Cardiac septum (tissue), 1 donor: Measurements from ENCODE around the gene MTG1. TPM values are rescaled to one million over a fixed set of nuclear protein-coding genes. Genes with fewer than 3 reads are reported as not detected.
"Not testable (repeated sequence)": the region's sequence is repeated elsewhere in the genome, so short reads cannot be mapped to it uniquely, and the experiment has no call there.

ENCODE experiments used
- DNase-seq: peaks from one replicate; pipeline ENCODE4 v3.0.0-alpha.2; 2020; ENCODE audit warnings: low spot score
- intact Hi-C: fragments of 100-400 bp; cut with DNase I; formaldehyde crosslinking; loops from one replicate; pipeline ENCODE4 v1.14.0; 2022
- total RNA-seq: library from RNA; stranded (reverse); fragmentation: NEBNext Ultra II Directional; extraction: Animal tissue kit (Norgen Biotek cat#: 25700); gene quantifications from one replicate; pipeline ENCODE4 v1.2.1, GENCODE V29; 2021
- donor health status: DM: no; HTN: no; CAD: no.

Gene MTG1
- total RNA-seq, 1 donor from 2014 or later = 21.6 TPM

DNA sequence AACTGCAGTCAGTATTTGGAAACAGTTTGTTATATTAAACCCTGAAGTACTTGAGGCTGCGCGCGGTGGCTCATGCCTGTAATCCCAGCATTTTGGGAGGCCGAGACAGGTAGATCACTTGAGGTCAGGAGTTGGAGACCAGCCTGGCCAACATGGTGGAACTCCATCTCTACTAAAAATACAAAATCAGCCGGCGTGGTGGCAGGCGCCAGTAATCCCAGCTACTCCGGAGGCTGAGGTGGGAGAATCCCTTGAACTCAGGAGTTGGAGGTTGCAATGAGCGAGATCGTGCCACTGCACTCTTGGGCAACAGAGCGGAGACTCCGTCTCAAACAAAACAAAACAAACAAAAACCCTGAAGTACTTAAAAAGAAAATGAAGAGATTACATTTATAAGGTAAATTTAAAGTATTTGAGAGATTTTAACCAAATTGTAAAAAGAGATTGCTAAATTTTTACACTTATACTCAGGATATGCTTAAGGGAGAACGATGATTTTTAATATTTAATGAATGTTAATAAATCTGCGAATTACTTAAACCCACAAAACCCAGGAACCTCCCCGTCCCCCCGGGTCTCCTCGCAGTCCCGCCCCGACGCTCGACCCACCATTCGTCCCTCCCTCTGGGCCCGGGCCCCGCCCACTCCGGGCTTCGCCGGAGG, 425 bp upstream of the MTG1 start:
- peak; percentile 20 for DNase-seq
- intact Hi-C loops = no loop called here

DNA sequence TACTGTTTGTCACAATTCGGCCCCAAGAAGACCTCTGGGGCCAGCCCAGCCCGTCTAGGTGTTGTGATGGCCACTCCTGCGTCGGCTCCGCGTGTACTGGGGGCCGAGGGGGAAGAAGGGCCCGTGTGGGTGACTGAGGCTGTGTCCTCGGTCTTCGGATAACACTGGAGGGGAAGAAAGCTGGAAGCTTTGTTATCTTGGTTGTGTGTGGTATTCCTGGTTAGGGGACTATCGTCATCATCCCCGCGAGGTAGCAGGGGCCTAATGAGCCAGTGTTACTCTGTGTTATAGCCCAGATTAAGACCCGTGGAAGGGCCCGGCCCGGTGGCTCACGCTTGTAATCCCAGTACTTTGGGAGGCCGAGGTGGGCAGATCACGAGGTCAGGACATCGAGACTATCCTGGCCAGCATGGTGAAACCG, 854 bp downstream of the MTG1 start:
- DNase-seq = peak; percentile 61
- intact Hi-C loops = no loop called here

DNA sequence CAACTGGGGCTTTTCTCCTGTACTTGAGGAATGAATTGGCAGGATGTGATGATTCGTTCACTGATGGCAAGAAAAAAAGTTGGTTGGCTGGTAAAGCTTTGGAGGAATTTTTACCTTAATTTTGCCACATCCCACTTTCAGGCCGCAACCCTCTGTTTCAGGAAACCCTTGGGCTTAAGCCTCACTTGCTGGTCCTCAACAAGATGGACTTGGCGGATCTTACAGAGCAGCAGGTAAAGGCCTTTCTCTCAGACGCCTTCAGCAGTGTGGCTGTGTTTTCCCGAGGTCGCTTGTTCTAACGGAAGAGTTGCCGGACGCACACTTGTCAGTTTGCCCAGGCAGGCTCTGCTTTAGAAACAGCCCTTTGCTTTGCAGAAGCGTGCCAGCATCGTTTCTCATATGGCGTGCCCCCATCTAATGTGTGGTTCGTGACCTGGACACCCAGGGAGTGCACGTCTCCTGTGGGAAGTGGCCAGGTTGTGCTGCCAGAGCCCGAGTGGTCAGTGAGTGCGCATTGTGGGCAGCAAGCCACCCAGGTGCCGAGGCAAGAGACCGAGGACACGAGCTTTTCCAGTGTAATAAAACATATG, 2.2 kb downstream of the MTG1 start:
- intact Hi-C loops = no loop called here
- peak; percentile 63 for DNase-seq

GRCh38 chr10:133397938-133398337, 4.0 kb downstream of the MTG1 start:
- intact Hi-C loops = no loop called here
- peak; percentile 19 for DNase-seq

GRCh38 chr10:133399123-133399601, 5.2 kb downstream of the MTG1 start:
- intact Hi-C loops = no loop called here
- DNase-seq = peak; percentile 35

- intact Hi-C loops = no loop called here
- peak; percentile 51 for DNase-seq
Measured at GRCh38 chr10:133400624-133401424, 6.9 kb downstream of the MTG1 start.

DNA sequence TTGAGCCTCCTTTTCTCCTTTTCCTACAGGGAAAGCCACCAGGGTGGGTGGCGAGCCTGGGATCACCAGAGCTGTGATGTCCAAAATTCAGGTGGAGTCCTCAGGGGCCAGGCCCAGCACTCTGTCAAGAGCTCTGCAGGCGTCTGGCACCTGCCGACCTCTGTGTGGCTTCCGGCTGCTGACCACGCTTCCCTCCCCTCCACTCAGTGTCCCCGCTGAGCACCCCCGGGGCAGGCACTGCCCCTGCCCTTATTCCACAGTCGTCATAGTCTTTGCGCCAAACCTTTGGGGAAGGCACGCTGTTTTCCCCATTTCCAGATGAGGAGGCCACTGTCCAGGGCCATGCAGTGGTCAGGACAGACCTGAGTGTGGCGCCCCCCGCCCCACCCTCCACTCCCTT, 7.5 kb downstream of the MTG1 start:
- peak; percentile 41 for DNase-seq
- intact Hi-C loops = no loop called here

DNA sequence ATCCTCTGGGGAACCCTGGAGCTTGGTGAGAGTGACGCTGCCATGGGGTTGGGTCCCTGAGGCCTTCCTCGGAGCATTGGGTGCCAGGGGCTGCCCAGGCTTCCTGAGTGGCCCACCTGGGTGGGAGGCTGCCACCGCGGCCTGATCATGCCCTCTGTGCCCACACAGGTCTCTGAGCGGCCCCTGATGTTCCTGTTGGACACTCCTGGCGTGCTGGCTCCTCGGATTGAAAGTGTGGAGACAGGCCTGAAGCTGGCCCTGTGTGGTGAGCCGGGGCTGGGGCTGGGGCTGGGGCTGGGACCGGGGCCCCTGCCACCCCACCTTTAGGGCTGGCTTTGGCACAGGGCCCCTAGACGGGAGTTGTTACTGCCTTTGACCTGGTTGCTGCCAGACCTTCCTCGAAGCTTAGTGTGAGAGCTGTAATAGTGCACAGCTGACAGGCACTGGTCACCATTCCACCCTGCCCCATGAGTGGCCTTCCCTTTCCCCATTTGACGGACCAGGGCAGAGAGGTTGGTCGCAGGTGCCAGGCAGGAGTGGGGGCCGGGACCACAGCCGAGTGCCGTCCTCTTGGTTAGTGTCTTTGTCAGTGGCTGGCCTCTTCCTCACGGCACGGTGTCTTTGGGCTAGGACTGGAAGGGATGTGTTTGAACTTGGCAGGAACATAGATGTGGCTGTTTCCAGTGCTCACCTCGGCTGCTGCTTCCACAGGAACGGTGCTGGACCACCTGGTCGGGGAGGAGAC, 8.2 kb downstream of the MTG1 start:
- intact Hi-C loops = no loop called here
- DNase-seq = peak; percentile 66

- peak; percentile 15 for DNase-seq
- intact Hi-C loops = no loop called here
Measured at GRCh38 chr10:133403359-133403758, 9.4 kb downstream of the MTG1 start.

DNA sequence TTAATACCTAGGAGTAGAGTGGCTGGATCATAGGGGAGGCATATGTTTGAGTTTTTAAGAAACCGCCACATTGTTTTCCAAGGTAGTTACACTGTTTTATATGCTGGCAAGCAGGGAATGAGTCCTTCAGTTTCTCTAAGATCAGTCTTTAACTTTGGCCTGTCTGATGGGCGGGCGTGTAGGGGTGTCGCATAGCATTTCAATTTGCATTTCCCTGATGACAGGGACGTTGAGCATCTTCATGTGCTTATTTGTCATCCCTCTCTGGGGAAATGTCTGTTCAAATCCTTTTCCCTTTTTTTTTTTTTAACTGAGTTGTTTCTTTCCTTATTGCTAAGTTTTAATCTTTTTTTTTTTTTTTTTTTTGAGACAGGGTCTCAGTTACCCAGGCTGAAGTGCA, 9.8 kb downstream of the MTG1 start:
- DNase-seq = no peak

GRCh38 chr10:133405272-133405671, 11.3 kb downstream of the MTG1 start:
- no peak for DNase-seq
- intact Hi-C loops = no loop called here

More for the DNA sequence above, 9.8 kb downstream of the MTG1 start:
- intact Hi-C loops = no loop called here

DNA sequence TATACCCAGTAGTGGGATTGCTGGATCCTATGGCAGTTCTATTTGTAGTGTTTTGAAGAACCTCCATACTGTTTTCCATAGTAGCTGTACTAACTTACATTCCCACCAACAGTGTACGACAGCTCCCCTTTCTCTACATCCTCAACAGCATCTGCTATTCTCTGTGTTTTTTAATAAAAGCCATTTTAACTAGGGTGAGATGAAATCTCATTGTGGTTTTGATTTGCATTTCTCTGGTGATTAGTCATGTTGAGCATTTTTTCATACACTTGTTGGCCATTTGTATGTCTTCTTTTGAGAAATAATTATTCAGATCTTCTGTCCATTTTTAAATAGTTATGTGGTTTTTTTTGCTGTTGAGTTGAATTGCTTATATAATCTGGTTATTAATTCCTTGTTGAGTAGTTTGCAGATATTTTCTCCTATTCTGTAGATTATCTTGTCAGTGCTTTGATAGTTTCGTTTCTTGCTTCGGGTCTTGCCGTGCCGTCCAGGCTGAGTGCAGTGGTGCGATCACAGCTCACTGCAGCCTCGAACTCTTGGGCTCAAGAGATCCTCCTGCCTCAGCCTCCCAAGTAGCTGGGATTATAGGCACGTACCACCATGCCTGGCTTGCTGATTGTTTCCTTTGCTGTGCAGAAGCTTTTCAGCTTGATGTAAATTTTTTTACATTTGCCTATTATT, 12.0 kb downstream of the MTG1 start:
- intact Hi-C loops = no loop called here
- DNase-seq = peak; percentile 26

DNA sequence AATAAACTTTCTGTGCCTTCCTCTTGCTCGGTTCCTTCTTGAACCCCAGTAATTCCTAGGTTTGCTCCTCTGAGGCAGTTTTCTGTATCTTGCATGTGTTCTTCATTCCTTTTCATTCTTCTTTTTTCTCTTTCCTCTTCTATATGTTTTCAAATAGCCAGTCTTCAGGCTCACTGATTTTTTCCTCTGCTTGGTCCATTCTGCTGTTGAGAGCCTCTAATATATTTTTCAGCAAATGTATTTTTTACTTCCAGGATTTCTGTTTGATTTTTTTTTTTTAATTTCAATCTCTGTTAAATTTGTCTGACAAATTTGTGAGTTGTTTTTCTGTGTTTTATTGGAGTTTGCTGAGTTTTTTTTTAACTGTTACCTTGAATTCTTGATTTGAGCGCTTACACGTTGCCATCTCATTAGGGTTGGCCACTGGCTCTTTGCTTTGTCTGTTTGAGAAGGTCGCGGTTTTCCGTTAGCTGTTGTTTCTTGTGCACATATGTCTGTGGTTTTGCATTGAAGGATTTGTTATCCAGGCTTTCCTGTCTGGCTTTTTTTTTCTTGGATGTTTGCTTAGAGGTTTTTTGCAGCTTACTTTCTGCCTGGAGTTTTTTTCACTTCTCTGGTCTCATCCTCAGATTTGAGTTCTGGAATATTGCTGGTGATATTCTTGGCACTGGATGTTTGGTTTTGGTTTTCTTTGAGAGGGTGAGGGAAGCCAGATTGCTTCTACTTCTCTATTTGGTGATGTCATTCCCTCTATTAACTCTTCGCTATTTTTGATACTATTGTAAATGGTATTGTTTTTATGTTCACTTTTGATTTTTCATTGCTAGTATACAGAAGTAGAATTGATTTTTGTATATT, 17.8 kb downstream of the MTG1 start:
- no peak for DNase-seq
- intact Hi-C loops = no loop called here

GRCh38 chr10:133412381-133412711, 18.4 kb downstream of the MTG1 start:
- intact Hi-C loops = no loop called here
- no peak for DNase-seq

GRCh38 chr10:133414401-133414800, 20.4 kb downstream of the MTG1 start:
- intact Hi-C loops, DNase-seq: not testable (repeated sequence)

DNA sequence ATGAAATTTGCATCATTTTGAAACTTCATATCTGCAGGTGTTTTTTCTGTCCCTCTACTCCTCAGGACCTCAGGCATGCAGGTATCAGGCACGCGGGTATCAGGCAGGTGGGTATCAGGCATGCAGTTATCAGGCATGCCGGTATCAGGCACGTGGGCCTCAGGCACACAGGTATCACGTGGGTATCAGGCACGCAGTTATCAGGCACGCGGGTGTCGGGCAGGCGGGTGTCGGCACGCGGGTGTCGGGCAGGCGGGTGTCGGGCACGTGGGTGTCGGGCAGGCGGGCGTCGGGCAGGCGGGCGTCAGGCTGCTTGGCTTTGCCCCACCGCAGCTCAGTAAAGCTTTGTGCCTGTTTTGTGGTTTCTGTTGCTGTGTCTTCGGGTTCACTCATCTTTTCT, 21.8 kb downstream of the MTG1 start:
- no peak for DNase-seq
- intact Hi-C loops = no loop called here

GRCh38 chr10:133418289-133418993, 24.5 kb downstream of the MTG1 start:
- intact Hi-C loops = no loop called here
- no peak for DNase-seq
